Measurements from ENCODE around the gene PARD3. TPM values are rescaled to one million over a fixed set of nuclear protein-coding genes. Genes with fewer than 3 reads are reported as not detected.

Gene PARD3
- total and polyA plus RNA-seq, 10 of the 15 experiments (the other 5 are each of a cell fraction or from before 2014, with no cell fraction given): 2.6 to 43.1 (median 13.9) TPM

- no peaks in the 10 kb centered on the region for H3K36me3 ChIP-seq (ENCODE audit: control insufficient read depth in 2 of 2, insufficient read depth in 2 of 2, low read length in 1 of 2)
- no peaks in the 10 kb centered on the region for H3K79me2 ChIP-seq (ENCODE audit: control insufficient read depth, insufficient read depth, low read length)
- WGBS (ENCODE audit: insufficient coverage, insufficient replicate concordance, low lambda C conversion rate, missing lambda C conversion rate): 33% methylated on average over 3 of the region's 3 CpGs
- ChIA-PET RAD21 (ENCODE audit: unreplicated experiment) (interaction anchor here (1.6 kb wide), 1 partner anchor 55 kb away, joined by 5 read pairs; no protein-coding TSS in a partner anchor), POLR2A (interaction anchor here (0.6 kb wide), 2 partner anchors 18 to 567 kb away, joined by 3 read pairs; no protein-coding TSS in a partner anchor), CTCF (interaction anchor here (0.6 to 2.0 kb wide), 12 partner anchors 9 to 437 kb away, joined by 3 to 13 read pairs (median 4); no protein-coding TSS in a partner anchor), SMC1A (ENCODE audit: uncharacterized antibody, unreplicated experiment) (interaction anchor here (0.7 to 2.8 kb wide), 11 partner anchors 9 to 275 kb away, joined by 3 to 17 read pairs (median 4); no protein-coding TSS in a partner anchor)
- H2AFZ ChIP-seq (ENCODE audit: control insufficient read depth, low read depth, low read length): no peak overlapping the region
- no peaks in the 10 kb centered on the region for H3K4me1 ChIP-seq (ENCODE audit: control insufficient read depth, insufficient read depth, low read length)
- H3K4me2 ChIP-seq (ENCODE audit: control insufficient read depth, insufficient read depth): no peak overlapping the region
- H3K9ac ChIP-seq (ENCODE audit: control insufficient read depth, insufficient read depth, low read length): no peak overlapping the region
- no peaks in the 10 kb centered on the region for H3K9me3 ChIP-seq (replicated peaks; ENCODE audit: control insufficient read depth, insufficient read depth, low read length)
- intact Hi-C loops (cut with micrococcal nuclease; ENCODE audit: unreplicated experiment): no loop called here
- H3K4me3 ChIP-seq: no peak overlapping the region
- no peaks in the 10 kb centered on the region for H4K20me1 ChIP-seq (ENCODE audit: control insufficient read depth, insufficient read depth)
- FAIRE-seq: no peak
- no peak overlapping the region for H3K27ac ChIP-seq (ENCODE audit: control insufficient read depth, insufficient read depth)
- BruUV-seq (replicated peaks): no TSS peak
- DNase-seq (ENCODE audit: low read depth, low spot score): no peak
- in situ Hi-C loops (cut with MboI): no loop called here
- no peaks in the 10 kb centered on the region for H3K27me3 ChIP-seq (replicated peaks in 1 of 2; ENCODE audit: control insufficient read depth in 2 of 2, insufficient read depth in 2 of 2, low read length in 1 of 2)
- TF ChIP-seq RBBP5 (conservative IDR thresholded peaks at IDR 0.05) (no peak), TARDBP (IDR thresholded peaks at IDR 0.05; ENCODE audit: borderline replicate concordance) (no peak), NKRF (conservative IDR thresholded peaks at IDR 0.05) (no peak), KDM1A (IDR thresholded peaks at IDR 0.05; ENCODE audit: borderline replicate concordance) (no peak), RCOR1 (conservative IDR thresholded peaks at IDR 0.05; ENCODE audit: low read depth, low read length) (no peak), CEBPZ (IDR thresholded peaks at IDR 0.05; ENCODE audit: low read depth, low read length) (no peak), USF2 (IDR thresholded peaks at IDR 0.05; ENCODE audit: borderline replicate concordance, low read depth, low read length) (no peak), HDAC6 (IDR thresholded peaks at IDR 0.05; ENCODE audit: unreplicated experiment) (no peak), ZSCAN29 (IDR thresholded peaks at IDR 0.05) (no peak), BACH1 (IDR thresholded peaks at IDR 0.05; ENCODE audit: borderline replicate concordance) (no peak), SUZ12 (IDR thresholded peaks at IDR 0.05; ENCODE audit: unreplicated experiment) (no peak), PML (IDR thresholded peaks at IDR 0.05; ENCODE audit: low read length) (no peak), FOXM1 (IDR thresholded peaks at IDR 0.05; ENCODE audit: low read depth, low read length) (no peak)
- no peak for ATAC-seq
These were observed 564.4 kb downstream of the PARD3 start for GRCh38 chr10:34250722-34251121.

All from GM12878 (cell line).